Raji (cell line): ENCODE results near the gene MED26.

ENCODE experiments used
- POLR2A ChIP-seq: IDR thresholded peaks from 2 replicates; pipeline ENCODE4 v1.6.1; 2011; ENCODE audit warnings: low read depth, low read length, control low read depth; ENCODE audit not compliant: insufficient read depth

Gene MED26

GRCh38 chr19:16577531-16577985 is 50.4 kb downstream of the MED26 start:
- TF ChIP-seq POLR2A: no peak

GRCh38 chr19:16576690-16577530 is 51.1 kb downstream of the MED26 start:
- no peak for TF ChIP-seq POLR2A

GRCh38 chr19:16575861-16576689 is 51.9 kb downstream of the MED26 start:
- no peak for TF ChIP-seq POLR2A

GRCh38 chr19:16575282-16575681 is 52.7 kb downstream of the MED26 start:
- TF ChIP-seq POLR2A: no peak

- TF ChIP-seq POLR2A: no peak
These were observed 54.1 kb downstream of the MED26 start for GRCh38 chr19:16573925-16574324.

GRCh38 chr19:16573296-16573695 is 54.7 kb downstream of the MED26 start:
- no peak for TF ChIP-seq POLR2A

GRCh38 chr19:16572332-16573211 is 55.4 kb downstream of the MED26 start, which contains the start of gene SLC35E1:
TSS of gene SLC35E1 (minus strand) at chr19:16572415. CDS start at chr19:16572364, 51 bp downstream.
- TF ChIP-seq POLR2A: peak; percentile 76

- no peak for TF ChIP-seq POLR2A
These were observed 56.1 kb downstream of the MED26 start for GRCh38 chr19:16571822-16572331.

GRCh38 chr19:16571283-16571682 is 56.7 kb downstream of the MED26 start:
- TF ChIP-seq POLR2A: no peak

- TF ChIP-seq POLR2A: no peak
These were observed 58.2 kb downstream of the MED26 start for GRCh38 chr19:16569609-16570320.

GRCh38 chr19:16566702-16567101 is 61.3 kb downstream of the MED26 start:
- TF ChIP-seq POLR2A: no peak

GRCh38 chr19:16566161-16566560 is 61.8 kb downstream of the MED26 start:
- no peak for TF ChIP-seq POLR2A

GRCh38 chr19:16564842-16565241 is 63.2 kb downstream of the MED26 start:
- TF ChIP-seq POLR2A: no peak

GRCh38 chr19:16562608-16563025 is 65.4 kb downstream of the MED26 start:
- no peak for TF ChIP-seq POLR2A
